Retinal pigment epithelial cell (primary cell): ENCODE data around the gene LRCOL1.
A peak's percentile ranks its signal among the peaks of the same experiment; 100 is the strongest.
"Not testable (repeated sequence)": the region's sequence is repeated elsewhere in the genome, so short reads cannot be mapped to it uniquely, and the experiment has no call there.

Experiments
- DNase-seq: peaks from one replicate; pipeline ENCODE4 v3.0.0-alpha.2; 2010; ENCODE audit warnings: low read depth
- H3K4me3 ChIP-seq: 2 replicates; pipeline ENCODE4 v1.5.1; 2011; ENCODE audit warnings: mild to moderate bottlenecking, low read length, control low read depth, moderate library complexity
- CTCF ChIP-seq: conservative IDR thresholded peaks from 2 replicates; pipeline ENCODE4 v1.5.1; 2011; ENCODE audit warnings: low read depth, low read length, control low read depth, inconsistent platforms

LRCOL1 gene

GRCh38 chr12:132603240-132604150, 6.9 kb downstream of the LRCOL1 start:
- DNase-seq: no peak
- no peak for TF ChIP-seq CTCF
- H3K4me3 ChIP-seq: no peak overlapping the region

GRCh38 chr12:132602572-132603239, 7.7 kb downstream of the LRCOL1 start:
- H3K4me3 ChIP-seq: no peak overlapping the region
- DNase-seq: no peak
- TF ChIP-seq CTCF: no peak

- H3K4me3 ChIP-seq: no peak overlapping the region
- no peak for TF ChIP-seq CTCF
- no peak for DNase-seq
Measured at GRCh38 chr12:132601171-132601883, 9.1 kb downstream of the LRCOL1 start.

GRCh38 chr12:132600048-132601032, 10.0 kb downstream of the LRCOL1 start:
- peak overlapping the region; percentile 32 for H3K4me3 ChIP-seq
- DNase-seq: peak; percentile 11
- peak; percentile 69 for TF ChIP-seq CTCF

- not testable (repeated sequence) for H3K4me3 ChIP-seq, DNase-seq
Measured at GRCh38 chr12:132599502-132599901, 10.9 kb downstream of the LRCOL1 start.

- peak; percentile 5 for DNase-seq
- peak overlapping the region; percentile 58 for H3K4me3 ChIP-seq
- no peak for TF ChIP-seq CTCF
Measured at GRCh38 chr12:132597333-132598316, 12.8 kb downstream of the LRCOL1 start.
